Suppressor macrophage treated with lipopolysaccharide for 1 hour (primary cell): ENCODE measurements around the gene CPLX4.

Experiments used
- DNase-seq, 3 donors: peaks; one replicate each; pipeline ENCODE4 v3.0.0-alpha.2; 2020 to 2022

The CPLX4 gene

DNA sequence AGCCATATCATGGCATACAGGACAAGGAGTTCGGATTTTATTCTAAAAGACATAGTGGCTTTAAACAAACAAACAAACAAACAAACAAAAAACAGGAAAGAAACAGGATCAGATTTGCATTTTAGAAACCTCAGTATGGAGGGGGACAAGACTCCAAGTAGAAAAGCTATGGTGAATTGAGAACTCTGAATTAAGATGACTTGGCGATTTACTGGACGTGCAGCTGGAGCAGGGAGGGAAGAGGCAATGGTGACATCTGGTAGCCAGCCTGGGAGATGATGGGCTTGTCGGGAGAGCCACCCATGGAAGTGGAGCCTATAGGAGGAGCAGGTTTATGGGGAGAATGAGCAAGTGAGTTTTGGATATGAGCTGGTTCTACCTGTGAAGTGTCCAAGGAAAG lies 13.2 kb downstream of the CPLX4 start:
- no peak for DNase-seq

DNA sequence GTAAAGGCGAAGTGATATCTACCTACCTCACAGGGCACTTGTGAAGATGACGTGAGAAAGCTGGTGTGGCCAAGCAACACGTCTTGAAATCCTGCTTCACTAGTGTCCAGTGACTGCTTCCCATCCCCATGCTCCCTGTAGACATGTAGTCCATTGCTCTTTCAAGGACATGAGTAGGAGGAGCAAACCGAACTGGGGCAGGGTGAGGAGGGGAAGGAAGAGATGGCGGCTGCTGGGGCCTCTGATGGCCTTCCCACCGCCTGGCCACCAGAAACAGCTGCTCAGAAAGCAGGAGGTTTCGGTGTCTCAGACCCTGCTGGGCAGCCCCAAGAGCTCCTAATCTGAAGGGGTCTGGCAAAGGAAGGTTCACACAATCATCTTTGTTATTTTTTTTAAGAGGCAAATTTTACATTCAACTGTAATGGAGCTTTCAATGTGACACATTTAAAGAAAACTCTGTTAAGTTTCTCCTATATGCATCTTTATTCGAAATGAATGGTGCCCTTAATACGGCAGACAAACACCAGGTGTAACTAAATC lies 14.7 kb downstream of the CPLX4 start:
- no peak for DNase-seq

DNA sequence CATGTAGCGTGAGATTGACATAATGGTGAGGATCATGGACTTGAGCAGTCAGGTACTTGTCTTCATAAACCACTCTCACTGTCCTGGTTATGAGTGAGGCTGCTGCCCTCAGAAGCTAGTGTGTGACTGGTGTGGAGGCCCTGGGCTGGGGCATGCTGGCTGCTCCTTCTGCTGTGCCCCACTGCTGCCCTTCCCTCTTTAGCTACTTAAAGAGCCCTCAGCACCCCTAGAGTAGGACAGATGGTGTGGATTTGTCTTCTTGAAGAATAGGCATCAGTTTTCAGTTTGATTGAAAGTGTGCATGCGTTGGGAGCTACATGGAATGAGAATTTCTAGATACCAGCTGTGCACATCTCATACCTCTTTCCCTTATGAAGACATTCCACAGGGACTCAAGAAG lies 15.4 kb downstream of the CPLX4 start:
- no peak for DNase-seq

DNA sequence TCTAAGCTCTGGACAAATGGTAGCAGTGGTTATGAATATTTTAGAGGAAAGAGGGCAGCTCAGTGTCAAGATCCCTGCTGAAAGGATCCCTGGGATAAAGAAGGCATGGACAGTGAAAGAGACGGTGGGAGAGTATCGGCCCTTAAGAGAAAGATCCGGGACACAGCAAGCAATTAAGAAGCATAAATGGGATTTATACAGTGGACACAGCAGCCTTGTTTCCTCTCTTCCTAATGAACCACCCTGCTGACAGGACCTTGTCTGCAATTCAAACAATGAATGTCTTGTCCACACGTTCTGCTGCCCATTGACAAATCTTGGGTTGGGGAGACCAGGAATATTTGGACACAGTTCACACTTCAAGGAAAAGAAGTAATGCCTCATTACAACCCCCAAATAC lies 16.5 kb downstream of the CPLX4 start:
- DNase-seq, result no peak

DNA sequence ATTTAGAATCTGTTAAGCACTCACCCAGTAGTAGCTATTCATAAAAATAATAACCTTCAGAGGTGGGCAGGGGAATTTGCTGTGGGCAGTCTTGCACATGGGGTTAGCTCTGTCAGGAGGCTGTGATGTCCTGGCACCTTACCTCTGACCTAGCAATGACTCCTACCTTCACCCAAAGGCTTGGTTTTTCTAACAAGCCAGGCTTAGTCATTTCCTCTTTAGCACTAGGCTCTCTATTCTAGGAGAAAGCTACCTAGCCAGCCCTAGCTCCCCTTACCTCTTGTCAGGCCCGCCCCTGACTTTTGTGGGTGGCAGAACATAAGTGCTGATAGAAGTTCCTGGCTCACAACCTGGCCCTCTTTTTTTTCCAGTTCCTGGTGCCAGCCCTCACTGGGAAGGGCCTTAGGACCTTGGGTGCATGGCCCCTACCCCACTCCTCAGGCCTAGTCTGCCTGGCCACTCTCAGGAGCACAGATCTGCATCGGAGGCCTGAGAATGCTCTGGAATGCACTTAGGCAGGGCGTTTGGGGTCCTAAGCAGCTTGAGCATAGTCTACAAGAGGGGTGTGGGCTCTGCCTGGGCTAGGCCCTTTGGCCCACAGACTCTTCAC lies 17.7 kb downstream of the CPLX4 start:
- no peak for DNase-seq

DNA sequence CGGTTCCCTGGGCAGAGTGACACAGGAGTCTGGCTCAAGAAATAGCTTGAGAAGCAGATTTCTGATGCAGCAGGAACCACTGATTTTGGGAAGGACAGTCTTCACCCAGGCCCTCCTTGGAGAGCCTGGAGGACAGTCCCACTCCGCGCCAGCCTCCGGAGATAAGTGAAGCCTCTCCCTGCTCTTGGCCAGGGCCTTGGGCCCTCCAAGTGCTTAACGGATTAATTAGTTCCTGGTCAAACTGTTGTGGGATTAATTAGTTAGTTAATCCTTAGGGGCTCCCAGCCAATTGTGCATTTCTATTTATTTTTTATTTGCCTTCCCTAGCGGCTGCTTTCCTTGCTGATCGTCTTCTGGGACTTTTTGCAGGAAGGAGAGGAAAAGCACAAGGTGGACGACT lies 19.6 kb downstream of the CPLX4 start:
- no peak for DNase-seq

DNA sequence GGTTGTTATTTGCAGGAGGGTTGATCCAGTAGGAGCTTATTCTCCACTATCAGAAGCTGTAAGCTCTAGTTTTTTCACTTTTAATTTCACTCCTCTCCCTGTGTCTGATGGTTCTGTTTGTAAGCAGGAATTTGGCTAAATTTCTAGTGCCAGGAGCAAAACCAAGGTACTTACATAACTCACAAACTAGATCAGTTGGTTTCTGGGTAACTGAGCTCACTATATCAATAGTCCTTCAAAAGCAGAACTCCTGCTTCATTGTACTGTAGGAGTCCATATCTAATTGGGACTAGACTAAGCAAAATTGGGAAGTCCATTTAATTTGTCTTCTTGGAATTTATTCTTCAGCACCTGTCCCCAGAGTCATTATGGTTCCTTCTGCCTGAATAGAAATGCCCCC lies 25.1 kb downstream of the CPLX4 start:
- DNase-seq, result no peak

DNA sequence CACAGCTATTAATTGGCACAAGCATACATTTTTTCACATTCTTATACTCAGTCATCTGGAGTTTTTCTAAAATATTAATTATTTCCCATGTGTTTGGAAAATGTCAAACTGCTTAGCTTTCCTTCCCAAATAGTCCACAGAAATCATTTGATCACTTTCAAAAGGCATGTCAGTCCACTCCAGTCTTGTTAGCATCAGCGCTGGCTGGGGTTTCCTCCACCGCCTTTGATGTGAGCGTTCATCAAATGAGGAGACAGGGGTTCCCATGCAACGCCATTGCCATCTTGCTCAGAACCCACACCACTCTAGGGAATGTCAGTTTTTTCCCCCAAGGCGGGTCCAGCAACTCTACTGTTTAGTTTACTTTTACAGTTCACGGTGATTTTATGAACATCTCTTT lies 32.1 kb downstream of the CPLX4 start:
- DNase-seq, result no peak

DNA sequence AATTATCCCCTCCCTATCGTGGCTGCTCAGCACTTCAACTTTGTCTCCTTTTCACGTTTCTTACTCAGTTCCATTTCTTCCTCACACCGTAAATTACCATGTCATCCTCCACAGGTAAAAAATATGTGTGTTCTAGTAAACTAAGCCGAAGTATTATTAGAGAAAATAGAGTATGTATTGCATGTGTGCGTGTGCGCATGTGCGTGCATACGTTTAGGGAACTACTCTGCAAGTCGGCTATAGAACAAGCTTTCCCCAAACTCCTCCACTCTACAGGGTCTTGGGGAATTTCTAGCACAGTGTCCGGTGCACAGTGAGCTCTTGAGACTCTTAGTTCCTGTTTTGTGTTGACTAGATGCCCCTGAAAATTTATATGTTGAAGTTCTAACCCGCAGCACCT lies 36.1 kb downstream of the CPLX4 start:
- DNase-seq, result no peak

DNA sequence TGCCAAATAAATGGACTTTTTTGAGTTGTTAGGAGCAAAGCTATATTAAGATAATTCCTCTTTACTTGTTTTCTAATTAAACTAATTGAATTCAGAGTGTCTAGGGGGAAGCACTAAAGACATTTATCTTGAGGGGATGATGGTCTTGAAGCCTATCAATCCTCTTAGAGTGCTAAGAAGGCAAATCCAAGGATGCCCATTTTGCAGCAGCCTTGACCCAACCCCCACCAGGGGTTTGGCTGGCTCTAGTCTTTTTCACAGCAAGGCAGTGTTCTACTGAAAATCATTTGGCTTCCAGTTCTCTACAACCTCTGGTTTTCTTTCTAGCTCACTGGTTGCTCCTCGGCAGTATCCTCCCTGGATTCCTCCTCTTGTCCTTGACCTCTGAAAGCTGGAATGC lies 38.7 kb downstream of the CPLX4 start:
- no peak for DNase-seq

DNA sequence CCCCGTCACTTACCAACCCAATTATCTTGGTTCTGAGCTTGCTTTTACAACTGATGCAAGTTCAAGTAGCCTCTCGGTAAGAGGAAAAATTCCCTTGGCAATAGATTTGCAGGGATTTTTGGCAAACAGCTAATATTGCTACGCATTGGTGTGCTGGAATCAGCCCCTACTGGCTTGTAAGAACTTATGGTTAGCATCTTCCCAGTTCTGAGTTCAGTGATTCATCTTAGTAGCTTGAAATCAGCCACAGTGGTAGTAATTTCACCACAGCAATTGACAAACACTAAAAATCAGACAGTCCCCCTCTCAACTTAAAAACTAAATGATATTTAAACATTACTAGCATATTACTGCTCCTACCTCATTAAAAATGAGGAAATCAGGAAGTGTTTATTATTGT lies 39.3 kb downstream of the CPLX4 start:
- DNase-seq, result no peak

DNA sequence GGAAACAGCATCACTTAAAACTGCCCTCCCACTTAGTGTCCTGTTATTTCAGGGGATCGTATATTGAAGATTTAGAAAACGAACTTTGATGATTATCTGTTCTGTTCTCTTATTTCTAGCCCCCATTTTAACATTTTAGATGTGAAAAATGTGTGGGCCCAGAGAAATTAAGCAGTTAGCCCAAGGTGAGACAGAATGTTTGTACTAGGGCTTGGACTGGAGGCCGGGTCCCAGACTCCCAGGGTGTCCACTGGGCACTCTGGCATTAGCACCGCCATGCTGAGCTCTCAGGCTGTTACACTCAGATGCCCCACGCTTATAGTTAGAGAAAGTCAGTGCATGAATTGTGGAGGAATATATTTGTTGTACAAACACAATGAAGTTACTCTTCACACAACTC lies 39.7 kb downstream of the CPLX4 start:
- DNase-seq, result peak in 1 of 3 donors; percentile 15

DNA sequence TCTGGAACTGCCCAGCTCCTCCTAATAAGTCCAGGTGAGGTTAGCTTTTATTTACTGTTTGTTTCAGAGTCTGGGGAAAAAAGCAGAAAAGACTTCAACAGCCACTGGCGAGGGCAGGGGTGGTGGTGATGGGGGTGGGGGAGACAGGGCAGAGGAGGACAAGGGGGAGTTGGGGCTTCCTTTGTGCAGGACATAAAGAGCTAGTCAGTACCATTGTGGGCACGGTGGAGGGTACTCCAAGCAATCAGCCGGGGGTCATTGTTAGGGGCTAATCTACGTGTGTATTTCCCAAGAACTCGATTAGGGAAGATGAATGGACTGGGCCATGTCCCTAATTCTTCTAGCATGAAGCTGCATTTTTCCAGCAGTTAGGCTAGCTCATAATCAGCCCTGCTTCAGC lies 42.4 kb downstream of the CPLX4 start:
- peak in 1 of 3 donors; percentile 5 for DNase-seq

DNA sequence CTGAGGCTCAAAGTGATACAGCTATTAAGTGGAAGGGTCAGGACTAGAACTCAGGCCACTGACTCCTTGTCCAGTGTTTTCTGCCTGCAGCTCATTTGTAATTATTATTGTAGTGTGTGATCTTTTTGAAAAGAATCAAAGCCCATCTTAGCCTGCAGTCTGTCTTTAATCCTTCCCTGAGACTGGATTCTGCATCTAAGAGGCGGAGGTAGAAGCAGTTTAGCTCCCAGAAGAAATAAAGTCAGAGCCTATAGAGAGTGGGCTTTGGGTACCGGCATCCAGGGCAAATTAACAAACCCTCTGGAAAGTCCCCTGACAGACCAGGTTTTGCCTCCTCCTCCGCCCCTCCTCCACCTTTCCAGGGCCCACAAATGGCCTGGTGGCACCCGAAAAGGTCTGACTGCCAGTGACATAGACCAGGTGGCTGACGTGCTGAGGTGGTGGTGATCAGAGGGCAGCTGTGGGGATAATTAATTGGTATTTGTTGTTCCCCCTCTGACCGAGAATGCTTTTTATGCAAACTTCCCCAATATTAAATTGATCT lies 43.0 kb downstream of the CPLX4 start:
- DNase-seq, result no peak

DNA sequence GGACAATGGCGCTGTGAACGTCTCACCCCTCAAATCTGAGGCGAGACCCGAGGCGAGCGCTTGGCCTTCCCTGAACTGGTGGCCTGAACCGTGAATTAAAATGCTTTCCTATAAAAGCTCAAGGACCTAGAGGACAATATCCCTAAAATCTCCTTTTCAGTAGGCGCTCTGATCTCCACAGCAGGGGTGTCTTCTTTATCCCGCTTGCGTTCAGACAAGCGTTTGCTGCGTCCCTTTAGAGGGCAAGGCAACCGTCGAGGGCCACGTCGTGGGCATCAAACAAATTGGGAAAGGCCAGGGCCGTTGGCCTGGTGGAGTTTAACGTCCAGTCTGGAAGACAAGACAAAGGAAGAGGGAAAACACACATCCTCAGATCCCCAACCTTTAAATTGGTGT lies 43.9 kb downstream of the CPLX4 start:
- peak in 1 of 3 donors; percentile 14 for DNase-seq

DNA sequence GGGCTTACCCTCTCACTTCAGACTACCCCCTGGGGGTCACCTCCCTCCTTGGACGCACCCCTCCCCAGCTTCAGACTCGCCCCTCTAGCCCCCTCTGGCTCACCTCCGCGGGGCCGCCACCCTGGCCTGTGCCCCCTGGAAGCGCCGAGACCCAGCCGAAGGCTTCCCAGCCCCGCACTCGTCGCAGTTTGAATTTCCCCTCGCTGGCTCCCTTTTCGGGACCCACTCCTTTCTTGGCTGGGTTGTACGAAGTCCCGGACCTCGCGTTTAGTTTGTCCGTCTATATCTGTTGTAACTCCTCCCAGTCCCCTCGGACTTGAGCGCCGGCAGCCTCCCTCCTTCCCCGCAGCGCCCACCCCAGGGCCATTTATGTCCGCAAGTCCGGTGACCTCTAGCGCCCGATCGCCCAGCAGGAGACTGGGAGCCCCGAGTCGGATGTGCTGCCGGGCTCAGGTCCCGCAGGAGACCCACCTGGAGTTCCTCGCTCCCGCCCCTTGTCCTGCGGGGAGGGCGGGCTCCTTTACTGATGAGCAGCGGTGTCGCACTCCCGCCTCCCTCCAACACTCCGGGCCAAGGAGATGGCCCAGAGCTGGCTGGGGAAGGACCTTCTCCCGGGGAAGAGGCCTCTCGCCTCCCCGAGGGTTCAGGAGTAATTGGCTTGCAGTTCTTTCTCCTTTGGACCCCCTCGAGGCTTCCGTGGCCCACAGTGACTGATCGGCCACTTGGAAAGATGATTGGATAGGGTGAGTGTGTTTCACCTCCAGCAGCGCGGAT lies 44.5 kb downstream of the CPLX4 start:
- no peak for DNase-seq

DNA sequence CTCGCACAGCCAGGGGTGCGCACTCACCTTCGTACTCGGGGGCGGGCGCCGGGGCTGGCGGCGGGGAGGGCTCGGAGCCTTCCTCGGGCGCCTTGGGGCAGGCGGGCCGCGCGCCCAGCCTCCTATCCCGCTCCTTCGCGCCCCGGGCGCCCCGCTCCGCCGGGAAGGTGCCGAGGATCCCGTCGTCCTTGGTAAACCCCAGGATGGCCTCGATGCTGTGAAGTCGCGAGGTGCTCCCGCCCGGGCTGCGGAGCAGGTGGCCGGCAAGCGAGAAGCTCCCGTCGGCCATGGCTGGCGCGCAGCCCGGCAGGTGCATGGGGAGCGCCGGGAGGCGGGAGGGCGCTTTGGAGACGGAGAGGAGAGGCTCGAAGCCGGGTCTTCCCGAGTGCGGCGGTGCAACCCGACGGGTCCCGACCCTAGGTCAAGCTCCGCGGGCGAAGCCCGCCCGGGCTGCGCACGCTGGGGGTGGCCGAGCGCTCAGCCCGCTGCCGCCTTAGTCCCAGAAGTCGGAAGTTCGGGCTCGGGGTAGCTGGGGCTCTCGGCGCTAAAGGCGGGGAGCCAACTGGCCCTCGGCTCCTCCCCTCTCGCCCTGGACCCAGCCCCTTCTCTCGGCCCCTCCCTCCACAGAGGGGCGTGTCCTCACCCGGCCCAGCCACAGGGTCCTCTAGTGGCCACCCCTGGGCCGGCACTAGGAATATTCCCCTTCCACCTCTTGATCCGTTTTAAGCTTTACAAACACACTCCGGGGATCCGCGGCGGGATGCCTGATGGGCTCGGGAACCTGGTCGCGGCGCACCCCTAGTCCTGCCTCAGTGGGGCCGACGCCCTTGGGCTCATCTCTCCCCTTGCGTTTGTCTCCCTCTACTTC lies 45.3 kb downstream of the CPLX4 start, which contains the start of gene RAX:
Gene RAX, minus strand, starts transcription at position 564 of the 868 bp plus-strand sequence. Its CDS starts 248 bp downstream, at position 316.
- DNase-seq, result peak; percentile 46 to 68 (median 57)

DNA sequence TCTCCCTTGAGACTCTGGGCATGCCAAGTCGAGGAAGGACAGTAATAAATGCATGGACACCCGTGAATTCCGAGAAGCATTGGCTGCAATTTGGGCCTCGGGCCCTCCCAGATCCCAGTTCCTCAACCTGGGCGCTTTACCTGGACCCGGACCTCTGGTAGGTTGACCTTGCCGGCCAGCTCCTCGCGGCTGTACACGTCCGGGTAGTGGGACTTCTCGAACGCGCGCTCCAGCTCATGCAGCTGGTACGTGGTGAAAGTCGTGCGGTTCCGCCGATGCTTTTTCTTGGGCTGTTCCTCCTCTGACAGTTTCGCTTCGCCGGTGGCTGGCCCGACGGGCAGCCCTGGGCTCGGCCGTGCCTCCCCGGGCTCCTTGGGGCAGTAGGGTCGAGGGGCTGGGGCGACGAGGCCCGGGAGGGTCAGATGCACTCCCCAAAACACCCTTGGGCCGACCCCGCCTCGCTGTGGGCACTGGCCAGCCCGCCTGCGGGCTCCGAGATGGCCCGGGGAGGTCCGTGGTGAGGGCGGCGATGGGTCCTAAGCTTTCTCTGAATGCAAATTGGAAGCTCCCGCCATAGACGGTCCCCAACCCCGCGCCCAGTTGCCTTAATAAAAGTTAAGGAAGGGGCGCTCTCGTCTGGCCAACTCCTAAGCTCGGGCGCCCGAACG lies 46.1 kb downstream of the CPLX4 start:
- peak; percentile 38 to 49 (median 41) for DNase-seq

DNA sequence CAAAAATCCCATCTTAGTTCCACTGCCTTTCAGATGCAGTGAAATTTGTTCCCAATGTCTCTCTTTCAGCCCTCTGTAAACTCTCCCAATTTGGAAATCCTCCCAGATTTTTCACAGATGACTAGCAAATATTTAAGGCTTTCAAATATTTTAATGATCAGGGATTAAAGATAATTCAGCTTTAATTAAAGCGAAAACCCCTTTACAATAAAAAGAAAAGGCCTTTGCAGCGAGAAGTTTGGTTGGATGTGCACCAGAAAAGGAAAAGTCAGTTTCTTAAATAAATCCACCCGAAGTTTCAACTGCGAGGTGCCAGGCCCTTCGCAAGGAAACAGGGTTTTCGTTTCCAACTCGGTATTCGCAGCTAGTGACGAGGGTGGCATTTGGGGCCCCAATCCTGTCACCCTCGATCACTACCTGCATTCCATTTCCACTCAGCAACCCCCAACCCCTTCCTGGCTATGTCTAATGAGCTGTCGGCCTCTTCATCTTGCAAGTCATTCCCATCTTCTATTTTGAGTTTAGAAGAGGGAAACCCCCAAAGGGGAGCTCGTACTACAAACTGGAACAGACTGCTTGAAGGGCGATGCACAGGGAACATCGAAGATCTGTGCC lies 46.7 kb downstream of the CPLX4 start:
- DNase-seq, result no peak

DNA sequence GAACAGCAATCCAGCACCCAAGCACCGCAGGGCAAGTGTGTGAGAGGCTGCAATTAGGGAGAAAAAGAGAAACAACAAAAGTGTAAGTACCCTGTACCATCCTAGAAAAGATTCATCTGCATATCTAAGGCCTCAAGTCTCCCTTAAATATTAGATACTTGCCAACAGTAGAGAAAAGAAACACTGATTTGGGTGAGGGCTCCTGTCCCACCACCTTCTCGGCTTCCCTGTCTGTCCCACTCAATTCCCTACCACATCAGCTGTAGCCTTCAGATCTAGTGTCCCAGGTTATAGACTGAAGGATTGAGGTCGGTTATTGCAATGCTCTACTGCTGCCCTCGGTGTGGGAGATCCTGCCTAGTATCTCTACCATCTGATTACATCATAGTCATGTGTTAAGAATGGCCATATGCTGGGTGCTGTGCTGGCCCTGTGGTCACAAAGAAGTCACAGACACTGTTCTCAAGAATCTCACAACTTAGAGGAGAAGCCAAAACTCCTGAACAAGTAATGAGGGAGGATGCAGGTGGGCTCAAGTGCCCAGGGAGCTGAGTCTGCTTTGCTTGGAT lies 47.7 kb downstream of the CPLX4 start:
- DNase-seq, result no peak

DNA sequence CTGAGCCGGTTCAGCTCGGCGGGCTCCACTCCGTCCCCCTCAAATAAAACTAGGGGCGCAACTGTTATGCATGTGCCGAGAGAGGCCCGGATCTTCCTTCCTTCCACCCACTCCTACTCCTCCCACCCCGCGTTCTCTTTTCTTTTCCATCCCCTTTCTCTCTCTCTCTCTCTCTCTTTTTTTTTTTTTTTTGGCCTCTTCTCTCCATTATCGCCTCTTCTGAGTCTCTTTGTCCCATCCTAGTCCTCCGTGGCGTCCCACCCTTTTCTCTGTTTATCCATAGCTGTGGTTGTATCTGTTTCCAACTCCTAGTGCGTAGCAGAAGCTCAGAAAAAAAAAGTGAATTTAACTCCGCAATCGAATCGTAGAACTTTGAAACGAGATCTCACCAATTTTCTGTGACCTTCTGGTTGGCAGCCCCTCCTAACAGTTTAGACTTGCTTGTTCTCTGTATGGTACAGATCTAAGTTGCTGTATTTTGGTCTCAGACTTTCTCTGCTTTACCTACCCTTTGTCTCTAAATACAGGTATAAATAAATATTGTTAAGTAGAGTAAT lies 48.8 kb downstream of the CPLX4 start:
- DNase-seq, result peak in 1 of 3 donors; percentile 16
